HCT116 (cell line): ENCODE results near the gene BLOC1S5. TPM values are rescaled to one million over a fixed set of nuclear protein-coding genes. Genes with fewer than 3 reads are reported as not detected.

Source experiments
- ATAC-seq: fragments of 200-7000 bp; cut with Tn5 transposase; 2 replicates; pipeline ENCODE4 v1.9.1; 2020; ENCODE audit warnings: mild to moderate bottlenecking, moderate library complexity
- BruUV-seq: library from RNA; stranded (reverse); fragments of 400-500 nt; replicated peaks from 2 replicates; lab custom pipeline; 2021; lab: Mats Ljungman, UMichigan
- CTCF ChIA-PET: fragments of 300-600 bp; sonication (Branson Sonifier 250); formaldehyde crosslinking; loops from one replicate; lab custom pipeline; 2021; ENCODE audit warnings: antibody characterized with exemption; lab: Charles Lee
- POLR2A ChIA-PET: fragments of 300-600, 350-600 bp; sonication (Branson Sonifier 250); formaldehyde crosslinking; loops from one replicate; lab custom pipeline; 2021; ENCODE audit warnings: antibody characterized with exemption; lab: Charles Lee
- RAD21 ChIA-PET, 2 experiments: fragments of 300-600 bp; sonication (Branson Sonifier 250); formaldehyde crosslinking; loops; one replicate each; lab custom pipeline; 2023; ENCODE audit warnings: low total read pairs in 2 of 2; ENCODE audit not compliant: uncharacterized antibody in 2 of 2, unreplicated experiment in 2 of 2, low non-redundant PET in 1 of 2; lab: Charles Lee
- DNase-seq: peaks from one replicate; pipeline ENCODE4 v3.0.0-alpha.2; 2010; ENCODE audit warnings: low read depth, low spot score
- H2AFZ ChIP-seq: fragments of 200-600 bp; shearing (Covaris generic), sonication (generic); 2 replicates; pipeline ENCODE4 v1.6.1; 2017; ENCODE audit warnings: low read depth, mixed run types, mixed read lengths, antibody characterized with exemption, low read length; ENCODE audit not compliant: poor library complexity, severe bottlenecking
- H3K27ac ChIP-seq: 2 replicates; pipeline ENCODE4 v1.5.1; 2012; ENCODE audit warnings: low read depth, low read length
- H3K27me3 ChIP-seq: fragments of 200-600 bp; sonication (generic); 2 replicates; pipeline ENCODE4 v1.6.1; 2016; ENCODE audit warnings: mixed run types, low read length, mixed read lengths; ENCODE audit not compliant: insufficient read depth
- H3K36me3 ChIP-seq, 2 experiments: fragments of 200-500 bp in 1 of 2; fragments of 200-600 bp in 1 of 2; sonication (Bioruptor generic) in 1 of 2; sonication (generic) in 1 of 2; 2 replicates each; pipeline versions ENCODE4 v1.5.1 to v1.6.1; 2014 to 2016; ENCODE audit warnings: low read length in 2 of 2, inconsistent platforms in 1 of 2, mixed read lengths in 1 of 2, mixed run types in 1 of 2; ENCODE audit not compliant: insufficient read depth in 2 of 2, control insufficient read depth in 1 of 2
- H3K4me1 ChIP-seq, 2 experiments: fragments of 200-600 bp in 1 of 2; sonication (generic) in 1 of 2; 2 replicates each; pipeline versions ENCODE4 v1.5.1 to v1.6.1; 2012 to 2017; ENCODE audit warnings: low read length in 2 of 2, inconsistent platforms in 1 of 2, mild to moderate bottlenecking in 1 of 2, mixed read lengths in 1 of 2, mixed run types in 1 of 2, moderate library complexity in 1 of 2; ENCODE audit not compliant: insufficient read depth in 2 of 2, control insufficient read depth in 1 of 2
- H3K4me2 ChIP-seq: fragments of 200-600 bp; sonication (generic); 2 replicates; pipeline ENCODE4 v1.6.1; 2017; ENCODE audit warnings: mixed run types, low read length, mixed read lengths
- H3K4me3 ChIP-seq, 2 experiments: fragments of 200-600 bp in 1 of 2; sonication (generic) in 1 of 2; replicated peaks in 1 of 2; 2 replicates each; pipeline ENCODE4 v1.5.1; 2011 to 2016; ENCODE audit warnings: low read length in 2 of 2, control low read depth in 1 of 2, low read depth in 1 of 2, mild to moderate bottlenecking in 1 of 2, mixed read lengths in 1 of 2, mixed run types in 1 of 2
- H3K79me2 ChIP-seq: fragments of 200-600 bp; sonication (generic); 2 replicates; pipeline ENCODE4 v1.6.1; 2017; ENCODE audit warnings: mild to moderate bottlenecking, mixed run types, low read length, moderate library complexity, mixed read lengths; ENCODE audit not compliant: insufficient read depth
- H3K9ac ChIP-seq: fragments of 200-600 bp; sonication (generic); 2 replicates; pipeline ENCODE4 v1.6.1; 2016; ENCODE audit warnings: low read length, mixed read lengths
- H3K9me2 ChIP-seq: fragments of 200-600 bp; sonication (generic), shearing (Covaris generic); 2 replicates; pipeline ENCODE4 v1.6.1; 2017; ENCODE audit warnings: mixed run types, mild to moderate bottlenecking, moderate library complexity; ENCODE audit not compliant: insufficient read depth
- H3K9me3 ChIP-seq, 2 experiments: fragments of 200-500 bp in 1 of 2; fragments of 200-600 bp in 1 of 2; sonication (Bioruptor generic) in 1 of 2; sonication (generic) in 1 of 2; 2 replicates each; pipeline ENCODE4 v1.6.1; 2014 to 2017; ENCODE audit warnings: low read length in 2 of 2, mixed read lengths in 2 of 2, inconsistent platforms in 1 of 2, low read depth in 1 of 2, mild to moderate bottlenecking in 1 of 2, mixed run types in 1 of 2, moderate library complexity in 1 of 2; ENCODE audit not compliant: control insufficient read depth in 1 of 2, insufficient read depth in 1 of 2
- H4K20me1 ChIP-seq: fragments of 200-600 bp; sonication (generic), shearing (Covaris generic); 2 replicates; pipeline ENCODE4 v1.6.1; 2017; ENCODE audit warnings: mixed run types, mild to moderate bottlenecking, moderate library complexity; ENCODE audit not compliant: insufficient read depth
- ATF3 ChIP-seq: IDR thresholded peaks from 2 replicates; pipeline ENCODE4 v1.6.1; 2012
- CBX3 ChIP-seq: IDR thresholded peaks from 2 replicates; pipeline ENCODE4 v1.6.1; 2012; ENCODE audit warnings: low read depth
- ELF1 ChIP-seq: IDR thresholded peaks from 2 replicates; pipeline ENCODE4 v1.6.1; 2012; ENCODE audit warnings: low read depth, borderline replicate concordance
- EZH2 ChIP-seq: fragments of 200-600 bp; sonication (generic); IDR thresholded peaks from 2 replicates; pipeline ENCODE4 v1.6.1; 2017; ENCODE audit warnings: antibody characterized with exemption, mixed run types
- EZH2phosphoT487 ChIP-seq: fragments of 200-600 bp; IDR thresholded peaks from 2 replicates; pipeline ENCODE4 v1.6.1; 2018; ENCODE audit warnings: antibody characterized with exemption, borderline replicate concordance
- FOSL1 ChIP-seq: IDR thresholded peaks from 2 replicates; pipeline ENCODE4 v1.6.1; 2012; ENCODE audit warnings: low read depth
- MAX ChIP-seq: IDR thresholded peaks from 2 replicates; pipeline ENCODE4 v1.6.1; 2012
- POLR2A ChIP-seq: IDR thresholded peaks from 2 replicates; pipeline ENCODE4 v1.7.0; 2011; ENCODE audit warnings: borderline replicate concordance; ENCODE audit not compliant: insufficient read depth, insufficient read length; ENCODE audit errors: extremely low read depth
- POLR2AphosphoS5 ChIP-seq: IDR thresholded peaks from 2 replicates; pipeline ENCODE4 v1.6.1; 2011; ENCODE audit warnings: mild to moderate bottlenecking, low read depth, low read length, moderate library complexity
- SIN3A ChIP-seq: IDR thresholded peaks from 2 replicates; pipeline ENCODE4 v1.6.1; 2012; ENCODE audit warnings: low read depth
- SP1 ChIP-seq: IDR thresholded peaks from 2 replicates; pipeline ENCODE4 v1.6.1; 2012; ENCODE audit warnings: low read depth
- SRF ChIP-seq: IDR thresholded peaks from 2 replicates; pipeline ENCODE4 v1.6.1; 2012; ENCODE audit warnings: low read depth
- TCF7L2 ChIP-seq: IDR thresholded peaks from 2 replicates; pipeline ENCODE4 v1.7.0; 2011; ENCODE audit warnings: borderline replicate concordance, inconsistent platforms; ENCODE audit not compliant: insufficient read depth, insufficient read length; ENCODE audit errors: extremely low read depth
- ZBTB33 ChIP-seq: IDR thresholded peaks from 2 replicates; pipeline ENCODE4 v1.6.1; 2011; ENCODE audit warnings: mild to moderate bottlenecking, low read length, moderate library complexity; ENCODE audit not compliant: insufficient replicate concordance; ENCODE audit errors: extremely low read depth
- ZFX ChIP-seq: fragments of 450-650 bp; IDR thresholded peaks from 2 replicates; pipeline ENCODE4 v1.6.1; 2017
- intact Hi-C: fragments of 100-400 bp; cut with micrococcal nuclease; formaldehyde crosslinking; loops from 2 replicates; pipeline ENCODE4 v1.10.0; 2022
- total RNA-seq: library from RNA; stranded (reverse); gene quantifications from one replicate; pipeline ENCODE4 v1.2.1, GENCODE V29; 2021; ENCODE audit not compliant: unreplicated experiment

The BLOC1S5 gene
- total RNA-seq, 1 experiment from 2014 or later, result 12.0 TPM

- no peak for DNase-seq
- no peak for TF ChIP-seq ZFX
- Histone ChIP-seq H3K79me2 (no peaks in the 10 kb centered on the region), H3K9ac (no peak overlapping the region), H4K20me1 (no peaks in the 10 kb centered on the region), H2AFZ (no peak overlapping the region), H3K4me2 (no peak overlapping the region), H3K27ac (no peak overlapping the region), H3K4me1 (no peaks in the 10 kb centered on the region), H3K4me3 (no peak overlapping the region), H3K9me2 (no peaks in the 10 kb centered on the region), H3K27me3 (no peaks in the 10 kb centered on the region), H3K9me3 (no peaks in the 10 kb centered on the region), H3K36me3 (no peaks in the 10 kb centered on the region)
- RAD21 ChIA-PET, result no interaction called here
- intact Hi-C loops, result no loop called here
- ATAC-seq, result no peak
- BruUV-seq, result no TSS peak
- POLR2A ChIA-PET, result no interaction called here
- CTCF ChIA-PET, result no interaction called here
These were observed 9.9 kb downstream of the BLOC1S5 start for GRCh38 chr6:8054276-8054675.

GRCh38 chr6:8047541-8048292 is 16.5 kb downstream of the BLOC1S5 start:
- H3K4me3 ChIP-seq, result no peak overlapping the region
- H3K4me1 ChIP-seq, result no peaks in the 10 kb centered on the region
- no TSS peak for BruUV-seq
- ChIA-PET RAD21 (no interaction called here), POLR2A (no interaction called here), CTCF (no interaction called here)
- no peak overlapping the region for H3K27ac ChIP-seq
- ATAC-seq (no peak), DNase-seq (no peak)
- intact Hi-C loops, result no loop called here
- H3K9me3 ChIP-seq, result no peaks in the 10 kb centered on the region
- no peak overlapping the region for H3K4me2 ChIP-seq
- H2AFZ ChIP-seq, result no peak overlapping the region
- H4K20me1 ChIP-seq, result no peaks in the 10 kb centered on the region
- H3K9me2 ChIP-seq, result no peaks in the 10 kb centered on the region
- H3K27me3 ChIP-seq, result no peaks in the 10 kb centered on the region
- H3K79me2 ChIP-seq, result no peaks in the 10 kb centered on the region
- no peaks in the 10 kb centered on the region for H3K36me3 ChIP-seq
- no peak overlapping the region for H3K9ac ChIP-seq
- TF ChIP-seq ELF1 (no peak), TCF7L2 (no peak), EZH2phosphoT487 (no peak), CBX3 (no peak), FOSL1 (no peak), ATF3 (no peak), MAX (no peak), SRF (no peak), POLR2AphosphoS5 (no peak), ZFX (no peak), EZH2 (no peak), SP1 (no peak), SIN3A (no peak), POLR2A (no peak), ZBTB33 (no peak)
